A549 (cell line): Measurements from ENCODE around the gene SKIL.

Source experiments
- CEBPB ChIP-seq, 2 experiments: fragments of >200 bp in 1 of 2; sonication (Bioruptor Twin) in 1 of 2; formaldehyde crosslinking in 1 of 2; IDR thresholded peaks; 2 replicates each; pipeline ENCODE4 v1.6.1; 2012 to 2016
- EHMT2 ChIP-seq: fragments of 200-600 bp; sonication (generic); IDR thresholded peaks from 2 replicates; pipeline ENCODE4 v1.6.1; 2016; ENCODE audit warnings: antibody characterized with exemption, low read depth, mild to moderate bottlenecking, moderate library complexity
- FOSL2 ChIP-seq, 2 experiments: fragments of 450-650 bp in 1 of 2; fragments of >200 bp in 1 of 2; sonication (Bioruptor Twin) in 1 of 2; formaldehyde crosslinking; IDR thresholded peaks; 2 replicates each; pipeline versions ENCODE4 v1.5.0 to v1.6.1; 2016 to 2020; ENCODE audit warnings: mild to moderate bottlenecking in 1 of 2, moderate library complexity in 1 of 2
- HDAC2 ChIP-seq: fragments of 200-600 bp; sonication (generic); IDR thresholded peaks from 2 replicates; pipeline ENCODE4 v1.6.1; 2016
- HOXB5 ChIP-seq: fragments of 250-450 bp; sonication (Bioruptor Pico); IDR thresholded peaks from 2 replicates; pipeline ENCODE4 v1.5.0; 2020; ENCODE audit warnings: mild to moderate bottlenecking, moderate library complexity
- KDM5A ChIP-seq: fragments of 200-600 bp; sonication (generic); IDR thresholded peaks from 2 replicates; pipeline ENCODE4 v1.6.1; 2016; ENCODE audit warnings: antibody characterized with exemption, mild to moderate bottlenecking
- MAFK ChIP-seq: fragments of 450-650 bp; IDR thresholded peaks from 2 replicates; pipeline ENCODE4 v1.6.1; 2014; ENCODE audit not compliant: partially characterized antibody
- NPAS2 ChIP-seq: fragments of 250-450 bp; sonication (Bioruptor Pico); IDR thresholded peaks from 2 replicates; pipeline ENCODE4 v1.8.0; 2022; ENCODE audit warnings: mild to moderate bottlenecking, moderate library complexity, borderline replicate concordance
- POLR2A ChIP-seq: IDR thresholded peaks from 2 replicates; pipeline ENCODE4 v1.6.1; 2012; ENCODE audit warnings: mild to moderate bottlenecking, low read length
- RCOR1 ChIP-seq: fragments of 150-350 bp; IDR thresholded peaks from 2 replicates; pipeline ENCODE4 v1.6.1; 2014; ENCODE audit warnings: antibody characterized with exemption, low read length, low read depth
- TF ChIP-seq, protein P1 (sequence below): fragments of >200 bp; sonication (Bioruptor Twin); formaldehyde crosslinking; IDR thresholded peaks from 3 replicates; pipeline ENCODE4 v1.5.1; 2016
- TF ChIP-seq, protein P2 (sequence below): fragments of 450-650 bp; IDR thresholded peaks from 2 replicates; pipeline ENCODE4 v1.6.1; 2014; ENCODE audit warnings: antibody characterized with exemption
- TF ChIP-seq, protein P3 (sequence below): IDR thresholded peaks from 2 replicates; pipeline ENCODE4 v1.6.1; 2012
- TF ChIP-seq, protein P4 (sequence below): fragments of 200-600 bp; sonication (generic); IDR thresholded peaks from 2 replicates; pipeline ENCODE4 v1.6.1; 2016; ENCODE audit warnings: antibody characterized with exemption, mild to moderate bottlenecking, moderate library complexity

DNA sequence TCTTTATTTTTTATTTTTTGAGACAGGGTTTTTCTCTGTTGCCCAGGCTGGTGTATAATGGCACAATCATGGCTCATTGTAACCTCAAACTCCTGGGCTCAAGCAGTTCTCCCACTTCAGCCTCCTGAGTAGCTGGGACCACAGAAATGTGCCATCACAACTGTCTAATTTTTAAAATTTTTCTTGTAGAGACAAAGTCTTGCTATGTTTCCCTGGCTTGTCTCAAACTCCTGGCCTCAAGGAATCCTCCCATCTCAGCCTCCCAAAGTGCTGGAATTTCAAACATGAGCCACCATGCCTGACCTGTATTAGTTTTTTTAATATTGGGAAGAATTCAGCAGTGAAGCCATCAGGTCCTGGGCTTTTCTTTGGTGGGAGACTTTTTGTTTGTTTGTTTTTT lies 47.6 kb downstream of the SKIL start:
- TF ChIP-seq, protein P1, sequence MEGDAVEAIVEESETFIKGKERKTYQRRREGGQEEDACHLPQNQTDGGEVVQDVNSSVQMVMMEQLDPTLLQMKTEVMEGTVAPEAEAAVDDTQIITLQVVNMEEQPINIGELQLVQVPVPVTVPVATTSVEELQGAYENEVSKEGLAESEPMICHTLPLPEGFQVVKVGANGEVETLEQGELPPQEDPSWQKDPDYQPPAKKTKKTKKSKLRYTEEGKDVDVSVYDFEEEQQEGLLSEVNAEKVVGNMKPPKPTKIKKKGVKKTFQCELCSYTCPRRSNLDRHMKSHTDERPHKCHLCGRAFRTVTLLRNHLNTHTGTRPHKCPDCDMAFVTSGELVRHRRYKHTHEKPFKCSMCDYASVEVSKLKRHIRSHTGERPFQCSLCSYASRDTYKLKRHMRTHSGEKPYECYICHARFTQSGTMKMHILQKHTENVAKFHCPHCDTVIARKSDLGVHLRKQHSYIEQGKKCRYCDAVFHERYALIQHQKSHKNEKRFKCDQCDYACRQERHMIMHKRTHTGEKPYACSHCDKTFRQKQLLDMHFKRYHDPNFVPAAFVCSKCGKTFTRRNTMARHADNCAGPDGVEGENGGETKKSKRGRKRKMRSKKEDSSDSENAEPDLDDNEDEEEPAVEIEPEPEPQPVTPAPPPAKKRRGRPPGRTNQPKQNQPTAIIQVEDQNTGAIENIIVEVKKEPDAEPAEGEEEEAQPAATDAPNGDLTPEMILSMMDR: no peak
- TF ChIP-seq, protein P2, sequence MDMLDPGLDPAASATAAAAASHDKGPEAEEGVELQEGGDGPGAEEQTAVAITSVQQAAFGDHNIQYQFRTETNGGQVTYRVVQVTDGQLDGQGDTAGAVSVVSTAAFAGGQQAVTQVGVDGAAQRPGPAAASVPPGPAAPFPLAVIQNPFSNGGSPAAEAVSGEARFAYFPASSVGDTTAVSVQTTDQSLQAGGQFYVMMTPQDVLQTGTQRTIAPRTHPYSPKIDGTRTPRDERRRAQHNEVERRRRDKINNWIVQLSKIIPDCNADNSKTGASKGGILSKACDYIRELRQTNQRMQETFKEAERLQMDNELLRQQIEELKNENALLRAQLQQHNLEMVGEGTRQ: no peak
- TF ChIP-seq FOSL2 (IDR thresholded peaks at IDR 0.05) (no peak), FOSL2 (CRISPR knock-in tag; IDR thresholded peaks at IDR 0.05) (no peak), NPAS2 (CRISPR knock-in tag) (no peak), MAFK (no peak), HOXB5 (no peak), POLR2A (no peak), HDAC2 (no peak), CEBPB (IDR thresholded peaks at IDR 0.05) (no peak), RCOR1 (no peak), KDM5A (no peak), EHMT2 (no peak)
- TF ChIP-seq, protein P3, sequence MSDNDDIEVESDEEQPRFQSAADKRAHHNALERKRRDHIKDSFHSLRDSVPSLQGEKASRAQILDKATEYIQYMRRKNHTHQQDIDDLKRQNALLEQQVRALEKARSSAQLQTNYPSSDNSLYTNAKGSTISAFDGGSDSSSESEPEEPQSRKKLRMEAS: no peak
- TF ChIP-seq, protein P4, sequence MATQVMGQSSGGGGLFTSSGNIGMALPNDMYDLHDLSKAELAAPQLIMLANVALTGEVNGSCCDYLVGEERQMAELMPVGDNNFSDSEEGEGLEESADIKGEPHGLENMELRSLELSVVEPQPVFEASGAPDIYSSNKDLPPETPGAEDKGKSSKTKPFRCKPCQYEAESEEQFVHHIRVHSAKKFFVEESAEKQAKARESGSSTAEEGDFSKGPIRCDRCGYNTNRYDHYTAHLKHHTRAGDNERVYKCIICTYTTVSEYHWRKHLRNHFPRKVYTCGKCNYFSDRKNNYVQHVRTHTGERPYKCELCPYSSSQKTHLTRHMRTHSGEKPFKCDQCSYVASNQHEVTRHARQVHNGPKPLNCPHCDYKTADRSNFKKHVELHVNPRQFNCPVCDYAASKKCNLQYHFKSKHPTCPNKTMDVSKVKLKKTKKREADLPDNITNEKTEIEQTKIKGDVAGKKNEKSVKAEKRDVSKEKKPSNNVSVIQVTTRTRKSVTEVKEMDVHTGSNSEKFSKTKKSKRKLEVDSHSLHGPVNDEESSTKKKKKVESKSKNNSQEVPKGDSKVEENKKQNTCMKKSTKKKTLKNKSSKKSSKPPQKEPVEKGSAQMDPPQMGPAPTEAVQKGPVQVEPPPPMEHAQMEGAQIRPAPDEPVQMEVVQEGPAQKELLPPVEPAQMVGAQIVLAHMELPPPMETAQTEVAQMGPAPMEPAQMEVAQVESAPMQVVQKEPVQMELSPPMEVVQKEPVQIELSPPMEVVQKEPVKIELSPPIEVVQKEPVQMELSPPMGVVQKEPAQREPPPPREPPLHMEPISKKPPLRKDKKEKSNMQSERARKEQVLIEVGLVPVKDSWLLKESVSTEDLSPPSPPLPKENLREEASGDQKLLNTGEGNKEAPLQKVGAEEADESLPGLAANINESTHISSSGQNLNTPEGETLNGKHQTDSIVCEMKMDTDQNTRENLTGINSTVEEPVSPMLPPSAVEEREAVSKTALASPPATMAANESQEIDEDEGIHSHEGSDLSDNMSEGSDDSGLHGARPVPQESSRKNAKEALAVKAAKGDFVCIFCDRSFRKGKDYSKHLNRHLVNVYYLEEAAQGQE: no peak
